BJ (cell line): Measurements from ENCODE around the gene RFX6. TPM values are rescaled to one million over a fixed set of nuclear protein-coding genes. Genes with fewer than 3 reads are reported as not detected.
"Not testable (repeated sequence)": the region's sequence is repeated elsewhere in the genome, so short reads cannot be mapped to it uniquely, and the experiment has no call there.

Experiments
- CTCF ChIA-PET: fragments of 350-600 bp; formaldehyde crosslinking; extraction: SDS; loops from one replicate; lab custom pipeline; 2021; ENCODE audit warnings: antibody characterized with exemption, inconsistent platforms; lab: Yijun Ruan, JAX
- POLR2A ChIA-PET: fragments of 300-600 bp; sonication (Branson Sonifier 250); formaldehyde crosslinking; extraction: SDS; loops from one replicate; lab custom pipeline; 2021; ENCODE audit warnings: antibody characterized with exemption; lab: Charles Lee
- DNase-seq: peaks from one replicate; pipeline ENCODE4 v3.0.0-alpha.2; 2011; ENCODE audit warnings: low read depth
- H3K27me3 ChIP-seq: 2 replicates; pipeline ENCODE4 v1.6.0; 2011; ENCODE audit warnings: low read length; ENCODE audit not compliant: control insufficient read depth, insufficient read depth
- H3K36me3 ChIP-seq: 2 replicates; pipeline ENCODE4 v1.5.1; 2011; ENCODE audit warnings: low read length; ENCODE audit not compliant: control insufficient read depth, insufficient read depth
- H3K4me3 ChIP-seq: 2 replicates; pipeline ENCODE4 v1.5.1; 2011; ENCODE audit warnings: low read depth, mild to moderate bottlenecking, control low read depth, low read length
- CTCF ChIP-seq: IDR thresholded peaks from 2 replicates; pipeline ENCODE4 v1.5.1; 2011; ENCODE audit warnings: low read depth, mild to moderate bottlenecking, control low read depth, inconsistent platforms, low read length, moderate library complexity; ENCODE audit not compliant: insufficient read depth
- polyA minus RNA-seq: library from RNA; depleted of rRNA, polyadenylated mRNA; stranded (reverse); fragments of >200 nt; gene quantifications from 2 replicates; pipeline ENCODE4 v1.2.3, GENCODE V29; 2011; rRNA and poly(A)+ RNA removed
- polyA plus RNA-seq: library from polyadenylated mRNA; depleted of rRNA; stranded (reverse); fragments of >200 nt; gene quantifications from 2 replicates; pipeline ENCODE4 v1.2.3, GENCODE V29; 2011; rRNA removed

RFX6 gene
- not detected in 2 replicates for polyA plus RNA-seq
- not detected in 2 replicates for polyA minus RNA-seq

GRCh38 chr6:116876635-116877611 is at the start of gene RFX6:
TSS of gene RFX6 (plus strand) at chr6:116877242. CDS start at chr6:116877276, 34 bp downstream.
- POLR2A ChIA-PET: no interaction called here
- H3K4me3 ChIP-seq: no peak within 1 kb of the TSS
- no peak for DNase-seq
- CTCF ChIA-PET: no interaction called here
- H3K36me3 ChIP-seq: no peaks in the 10 kb centered on the region
- peaks cover 14% of the 10 kb centered on the region for H3K27me3 ChIP-seq
- no peak for TF ChIP-seq CTCF

GRCh38 chr6:116827561-116828240 is 49.3 kb upstream of the RFX6 start:
- Histone ChIP-seq H3K36me3 (no peaks in the 10 kb centered on the region), H3K4me3 (no peak overlapping the region), H3K27me3 (no peaks in the 10 kb centered on the region)
- no peak for DNase-seq
- no peak for TF ChIP-seq CTCF
- POLR2A ChIA-PET: no interaction called here
- CTCF ChIA-PET: no interaction called here

GRCh38 chr6:116828983-116829382 is 48.1 kb upstream of the RFX6 start, which contains the start of gene GPRC6A:
TSS of gene GPRC6A (minus strand) at chr6:116829083. CDS start at chr6:116829013, 70 bp downstream.
- ChIA-PET POLR2A (no interaction called here), CTCF (no interaction called here)
- no peak for DNase-seq
- H3K4me3 ChIP-seq: no peak within 1 kb of the TSS
- H3K27me3 ChIP-seq: no peaks in the 10 kb centered on the region
- no peak for TF ChIP-seq CTCF
- H3K36me3 ChIP-seq: no peaks in the 10 kb centered on the region

GRCh38 chr6:116834526-116834925 is 42.5 kb upstream of the RFX6 start:
- H3K4me3 ChIP-seq, POLR2A ChIA-PET, DNase-seq, H3K36me3 ChIP-seq, H3K27me3 ChIP-seq: not testable (repeated sequence)
- CTCF ChIA-PET: interaction anchor here (1.3 to 2.1 kb wide), 2 partner anchors 12 to 25 kb away, joined by 3 to 4 read pairs; no protein-coding TSS in a partner anchor

- CTCF ChIA-PET: no interaction called here
- no peak for TF ChIP-seq CTCF
- no peak for DNase-seq
Observed at GRCh38 chr6:116836606-116837342, 40.3 kb upstream of the RFX6 start.

More at GRCh38 chr6:116836606-116837342, 40.3 kb upstream of the RFX6 start:
- H3K36me3 ChIP-seq: no peaks in the 10 kb centered on the region
- no peak overlapping the region for H3K4me3 ChIP-seq
- POLR2A ChIA-PET: no interaction called here
- no peaks in the 10 kb centered on the region for H3K27me3 ChIP-seq
